T-helper 2 cell treated with Interferon-gamma antibody and Interleukin-4, amounts not matched to agents 5 μg/mL and 100 μg/mL, for 36 hours (primary cell): ENCODE data around the gene ATXN10.

ENCODE experiments used
- DNase-seq: peaks from one replicate; pipeline ENCODE4 v3.0.0; 2021; ENCODE audit warnings: low spot score
- H3K27ac Mint-ChIP-seq: one replicate; pipeline ENCODE4 v1.8.0; 2021; ENCODE audit warnings: mild to moderate bottlenecking, mixed read lengths
- H3K27me3 Mint-ChIP-seq: one replicate; pipeline ENCODE4 v1.8.0; 2021; ENCODE audit warnings: low read depth, mixed read lengths
- H3K36me3 Mint-ChIP-seq: one replicate; pipeline ENCODE4 v1.8.0; 2021; ENCODE audit warnings: low read depth, mixed read lengths
- H3K4me1 Mint-ChIP-seq: one replicate; pipeline ENCODE4 v1.8.0; 2021; ENCODE audit warnings: low read depth, mixed read lengths
- H3K4me3 Mint-ChIP-seq: one replicate; pipeline ENCODE4 v1.8.0; 2022; ENCODE audit warnings: mild to moderate bottlenecking, moderate library complexity, mixed read lengths
- H3K9me3 Mint-ChIP-seq: one replicate; pipeline ENCODE4 v1.8.0; 2021; ENCODE audit warnings: mixed read lengths

The ATXN10 gene

DNA sequence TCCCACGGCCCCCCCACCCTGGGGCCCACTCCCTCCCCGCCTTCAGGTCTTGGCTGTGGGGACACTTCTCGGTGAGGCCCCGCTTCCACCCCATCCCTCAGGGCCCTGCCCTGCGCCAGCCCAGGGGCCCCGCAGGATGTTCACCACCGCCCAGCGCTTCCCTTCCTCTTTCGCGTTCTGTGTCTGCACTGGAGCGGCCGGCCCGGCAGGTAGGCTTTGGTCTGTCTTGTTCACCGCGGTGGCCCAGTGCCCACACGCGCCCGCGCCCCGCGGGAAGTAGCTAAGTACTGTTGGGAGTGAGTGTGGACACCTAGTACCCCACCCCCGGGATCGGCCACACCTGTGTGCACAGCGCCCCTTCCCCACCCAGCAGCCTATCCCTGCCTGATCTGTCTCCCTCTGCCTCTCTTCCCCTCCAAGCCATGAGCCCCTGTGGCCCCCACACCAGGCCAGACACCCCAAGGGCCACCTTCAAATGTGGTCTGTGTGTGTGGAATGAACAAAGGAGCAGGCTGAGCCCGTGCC lies 219.9 kb downstream of the ATXN10 start:
- Mint-ChIP-seq H3K4me1 (no peaks in the 10 kb centered on the region), H3K36me3 (no peaks in the 10 kb centered on the region), H3K27me3 (peaks cover 3% of the 10 kb centered on the region), H3K4me3 (no peak overlapping the region), H3K9me3 (no peaks in the 10 kb centered on the region), H3K27ac (no peak overlapping the region)
- no peak for DNase-seq

GRCh38 chr22:45891996-45892621 lies 220.5 kb downstream of the ATXN10 start:
- H3K27me3 Mint-ChIP-seq: peaks cover 3% of the 10 kb centered on the region
- no peak overlapping the region for H3K4me3 Mint-ChIP-seq
- DNase-seq: no peak
- no peak overlapping the region for H3K27ac Mint-ChIP-seq
- H3K36me3 Mint-ChIP-seq: no peaks in the 10 kb centered on the region
- no peaks in the 10 kb centered on the region for H3K9me3 Mint-ChIP-seq
- H3K4me1 Mint-ChIP-seq: no peaks in the 10 kb centered on the region

- DNase-seq: no peak
- Mint-ChIP-seq H3K9me3 (no peaks in the 10 kb centered on the region), H3K27ac (no peak overlapping the region), H3K4me3 (no peak overlapping the region), H3K27me3 (peaks cover 3% of the 10 kb centered on the region), H3K36me3 (no peaks in the 10 kb centered on the region), H3K4me1 (no peaks in the 10 kb centered on the region)
These were observed 221.2 kb downstream of the ATXN10 start for GRCh38 chr22:45892681-45893461.

DNA sequence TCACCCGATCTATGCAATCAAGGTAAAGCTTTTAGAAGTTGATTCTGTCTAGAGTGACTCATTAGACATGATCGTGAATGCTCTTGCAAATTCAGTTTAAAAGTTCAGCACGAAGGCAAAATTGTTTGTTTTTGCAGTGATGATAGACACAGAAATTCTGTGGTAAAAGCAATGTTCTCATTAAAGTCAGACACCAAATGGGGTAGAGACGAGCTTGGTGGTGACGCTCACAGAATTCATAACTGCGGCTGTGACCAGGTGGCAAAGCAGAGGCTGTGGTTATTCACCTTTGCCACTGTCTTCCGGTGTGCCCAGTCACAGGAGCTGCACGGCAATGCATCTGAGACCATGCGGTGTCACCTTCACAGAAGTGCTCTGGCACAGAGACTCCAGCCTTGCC lies 221.9 kb downstream of the ATXN10 start:
- no peaks in the 10 kb centered on the region for H3K4me1 Mint-ChIP-seq
- DNase-seq: no peak
- no peak overlapping the region for H3K4me3 Mint-ChIP-seq
- H3K27me3 Mint-ChIP-seq: peaks cover 3% of the 10 kb centered on the region
- H3K27ac Mint-ChIP-seq: no peak overlapping the region
- H3K36me3 Mint-ChIP-seq: no peaks in the 10 kb centered on the region
- H3K9me3 Mint-ChIP-seq: no peaks in the 10 kb centered on the region
